Iris pigment epithelial cell (primary cell): ENCODE results near the gene LARGE1.

Source experiments
- DNase-seq: peaks from one replicate; pipeline ENCODE4 v3.0.0-alpha.2; 2011; ENCODE audit warnings: low read depth

Gene LARGE1

DNA sequence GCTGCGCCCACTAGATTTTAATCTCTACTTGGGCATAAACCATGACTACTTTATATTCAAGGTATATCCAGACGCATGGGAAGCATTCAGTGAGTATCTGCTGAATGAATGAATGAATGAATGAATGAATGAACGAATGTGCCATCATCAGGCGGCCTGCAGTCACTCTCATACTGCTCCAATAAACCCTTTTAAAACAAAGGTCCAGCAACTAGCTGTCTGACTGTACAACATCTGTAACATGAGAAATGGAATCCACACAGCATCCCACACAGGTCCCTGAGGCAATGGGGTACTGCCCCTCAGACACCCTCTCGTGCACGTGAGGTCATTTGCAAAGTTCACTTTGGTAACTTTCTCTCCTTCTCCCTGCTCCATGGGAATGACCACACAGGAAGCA, 147.5 kb downstream of the LARGE1 start:
- DNase-seq = no peak

DNA sequence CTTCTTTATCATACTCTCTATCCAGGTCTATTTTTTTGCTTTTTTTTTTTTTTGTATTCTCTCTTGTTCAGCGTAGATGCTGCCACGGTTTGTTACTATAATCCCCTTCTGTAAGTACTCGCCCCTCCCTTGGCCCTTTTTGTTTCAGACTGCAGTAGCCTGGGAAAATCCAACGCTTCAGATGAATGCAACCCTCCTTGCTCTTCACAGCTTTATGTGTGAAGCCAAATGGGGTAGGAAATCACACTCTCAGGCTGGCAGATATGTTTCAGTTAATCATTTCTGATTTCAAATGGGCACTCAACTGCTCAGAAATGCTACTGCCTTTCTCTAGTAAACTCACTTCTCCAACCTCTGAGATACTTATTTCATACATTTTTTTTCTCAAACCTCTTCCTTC, 149.1 kb downstream of the LARGE1 start:
- DNase-seq = no peak

- no peak for DNase-seq
Measured at GRCh38 chr22:33770723-33771122, 149.6 kb downstream of the LARGE1 start.

GRCh38 chr22:33766091-33766490, 154.2 kb downstream of the LARGE1 start:
- DNase-seq = no peak

DNA sequence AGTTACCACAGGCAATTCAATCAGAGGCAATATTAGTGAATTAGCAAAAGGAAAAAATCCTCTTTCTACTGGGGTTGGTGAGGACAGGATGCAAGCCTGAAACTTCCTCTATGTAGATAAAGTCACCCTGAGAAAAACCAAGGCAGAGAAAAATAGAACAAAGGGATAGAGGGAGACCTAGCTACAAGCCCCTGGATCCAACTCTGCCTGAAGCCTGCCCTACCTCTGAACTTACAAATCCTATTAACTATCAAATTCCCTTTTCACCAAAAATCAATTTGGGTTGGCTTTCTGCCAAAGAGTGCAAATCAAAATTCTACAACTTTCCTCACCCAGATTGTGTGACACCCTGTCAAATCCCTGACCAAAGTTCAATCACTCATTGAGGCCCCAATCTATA, 161.3 kb downstream of the LARGE1 start:
- no peak for DNase-seq

DNA sequence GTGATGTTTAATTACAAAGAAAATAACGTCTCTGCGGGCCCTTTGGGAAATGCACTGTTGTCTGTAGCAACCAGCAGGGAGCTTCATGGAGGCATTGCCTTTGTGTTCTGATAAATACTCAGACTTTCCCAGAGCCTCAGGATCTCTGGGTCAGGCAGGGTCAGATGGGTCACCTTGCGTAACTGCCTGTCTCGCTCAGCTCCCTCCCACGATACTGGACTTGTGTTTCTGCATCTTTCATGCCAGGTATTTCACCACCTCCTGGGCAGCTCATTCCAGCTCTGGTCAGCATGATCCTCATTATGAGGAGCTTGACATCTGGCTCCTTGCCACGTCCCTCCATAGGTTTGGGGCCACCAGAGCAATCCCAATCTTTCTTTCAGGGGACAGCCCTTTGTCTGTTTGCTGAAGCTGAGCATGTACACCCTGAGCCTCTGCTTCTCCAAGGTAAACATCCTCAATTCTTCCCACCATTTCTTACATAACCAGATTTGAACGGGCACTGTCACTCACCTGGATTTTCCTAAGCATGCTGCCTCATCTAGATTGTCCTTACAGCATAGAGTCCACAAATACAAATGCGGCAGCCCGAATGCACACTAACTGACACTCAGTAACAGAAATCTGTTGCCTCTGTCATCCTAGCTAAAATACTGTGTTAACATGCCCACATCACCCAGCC, 162.3 kb downstream of the LARGE1 start:
- DNase-seq = no peak

- DNase-seq = no peak
Measured at GRCh38 chr22:33757041-33757801, 163.1 kb downstream of the LARGE1 start.

GRCh38 chr22:33756508-33756949, 163.7 kb downstream of the LARGE1 start:
- no peak for DNase-seq

DNA sequence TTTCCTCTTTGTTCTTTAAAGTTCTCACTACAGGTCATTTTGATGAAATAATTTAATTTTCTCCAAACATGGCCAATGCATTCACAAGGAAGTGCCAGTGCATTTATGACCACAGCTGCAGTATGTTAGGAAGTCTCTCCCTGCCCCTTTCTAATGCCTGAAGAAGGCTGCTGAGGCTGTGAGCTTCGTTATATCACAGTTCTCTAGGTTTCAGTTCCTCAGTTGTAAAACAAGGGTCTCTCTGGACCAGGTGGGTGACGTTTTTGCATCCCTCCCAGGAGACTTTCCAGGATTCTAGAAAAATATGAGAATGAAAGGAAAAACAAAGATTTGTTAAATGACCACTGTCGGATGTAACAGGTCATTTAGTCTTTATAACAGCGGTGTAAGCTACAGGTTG, 171.6 kb downstream of the LARGE1 start:
- DNase-seq = no peak

DNA sequence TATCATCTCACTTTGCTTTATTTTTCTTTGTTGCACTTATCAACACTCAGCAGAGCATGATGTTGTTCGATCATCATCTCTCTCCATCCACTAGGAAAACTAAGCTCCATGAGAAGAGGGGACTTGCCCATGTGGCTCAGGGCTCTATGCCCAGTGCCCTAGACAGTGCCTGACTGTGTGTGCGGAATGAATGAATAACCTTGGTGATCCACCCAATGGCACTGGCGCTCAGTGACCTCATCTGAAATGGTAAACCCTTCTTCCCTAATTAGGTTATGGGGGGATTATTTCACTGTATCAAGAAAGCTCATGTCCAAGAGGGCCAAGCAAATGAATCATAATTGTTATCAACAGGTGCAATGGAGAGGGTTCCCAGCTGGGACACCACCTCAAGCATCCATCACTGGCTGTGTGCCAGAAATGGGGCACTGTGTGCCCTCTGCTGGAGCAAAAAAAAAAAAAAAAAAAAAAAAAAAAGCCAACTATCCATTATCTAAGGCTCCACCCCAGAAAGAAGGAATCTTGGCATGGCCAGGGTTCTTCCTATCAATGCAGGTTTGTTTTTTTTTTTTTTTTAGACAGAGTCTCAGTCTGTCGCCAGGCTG, 172.6 kb downstream of the LARGE1 start:
- DNase-seq = no peak

DNA sequence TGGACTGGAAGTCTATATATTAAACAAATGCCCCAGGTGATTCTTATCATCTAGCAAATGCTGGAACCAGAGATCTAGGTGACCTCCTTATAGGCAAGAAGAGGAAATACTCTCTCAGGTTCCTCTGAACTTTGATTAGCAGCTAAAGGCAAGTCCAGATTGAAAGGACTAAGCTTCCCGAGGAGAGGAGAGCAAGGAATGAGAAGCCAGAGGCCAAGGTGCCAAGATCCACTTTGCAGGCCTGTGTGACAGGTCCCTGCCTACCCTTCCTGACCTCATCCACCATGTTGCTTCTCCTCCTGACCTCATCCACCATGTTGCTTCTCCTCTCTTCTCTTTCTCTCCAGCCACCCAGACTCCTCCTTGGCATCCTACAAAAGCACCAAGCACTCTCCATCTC, 173.2 kb downstream of the LARGE1 start:
- no peak for DNase-seq

GRCh38 chr22:33746501-33746928, 173.8 kb downstream of the LARGE1 start:
- no peak for DNase-seq

DNA sequence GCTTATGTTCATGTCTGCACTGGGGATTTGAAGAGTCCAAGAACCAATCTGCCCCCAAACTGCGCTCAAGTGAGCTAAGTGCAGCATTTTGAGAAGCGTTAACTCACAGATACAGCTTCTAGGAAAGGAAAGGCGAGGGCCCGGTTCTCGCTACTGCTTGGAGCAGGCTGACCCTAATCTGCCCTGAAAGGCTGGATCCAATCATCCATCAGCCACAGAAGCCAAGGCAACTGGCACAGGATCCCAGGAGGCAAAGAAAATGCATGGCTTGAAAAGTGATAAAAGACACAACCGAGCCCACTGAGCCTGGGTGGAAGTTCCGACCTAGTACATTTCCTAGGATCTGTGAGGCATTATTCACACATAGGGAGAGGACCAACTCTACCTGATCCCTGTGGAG, 174.8 kb downstream of the LARGE1 start:
- DNase-seq = no peak

GRCh38 chr22:33743756-33744155, 176.5 kb downstream of the LARGE1 start:
- DNase-seq = no peak

- DNase-seq = no peak
Measured at GRCh38 chr22:33741025-33741424, 179.3 kb downstream of the LARGE1 start.

GRCh38 chr22:33739516-33739915, 180.8 kb downstream of the LARGE1 start:
- no peak for DNase-seq

GRCh38 chr22:33737662-33738061, 182.6 kb downstream of the LARGE1 start:
- DNase-seq = no peak

GRCh38 chr22:33735978-33736377, 184.3 kb downstream of the LARGE1 start:
- no peak for DNase-seq

- DNase-seq = no peak
Measured at GRCh38 chr22:33728847-33729246, 191.4 kb downstream of the LARGE1 start.

DNA sequence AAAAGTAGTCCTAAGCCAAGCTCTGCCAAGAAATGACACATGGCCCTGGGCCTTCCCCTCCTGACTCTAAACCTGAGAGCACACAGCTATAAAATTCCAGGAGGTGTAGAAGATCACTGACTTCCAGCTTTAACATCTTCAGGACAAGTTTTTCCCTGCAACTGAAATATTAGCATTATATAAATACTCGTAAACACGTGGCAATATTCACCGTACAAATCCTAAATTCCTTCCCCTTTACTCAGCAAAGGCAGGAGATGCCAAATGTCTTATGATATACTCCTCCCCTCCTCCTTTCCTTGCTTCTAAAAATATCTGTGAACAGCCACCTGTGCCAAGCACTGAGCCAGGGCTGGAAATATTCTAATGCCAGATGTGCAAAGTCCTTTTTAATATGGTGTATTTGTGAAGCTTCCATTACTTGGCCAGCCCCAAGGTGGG, 194.0 kb downstream of the LARGE1 start:
- no peak for DNase-seq

DNA sequence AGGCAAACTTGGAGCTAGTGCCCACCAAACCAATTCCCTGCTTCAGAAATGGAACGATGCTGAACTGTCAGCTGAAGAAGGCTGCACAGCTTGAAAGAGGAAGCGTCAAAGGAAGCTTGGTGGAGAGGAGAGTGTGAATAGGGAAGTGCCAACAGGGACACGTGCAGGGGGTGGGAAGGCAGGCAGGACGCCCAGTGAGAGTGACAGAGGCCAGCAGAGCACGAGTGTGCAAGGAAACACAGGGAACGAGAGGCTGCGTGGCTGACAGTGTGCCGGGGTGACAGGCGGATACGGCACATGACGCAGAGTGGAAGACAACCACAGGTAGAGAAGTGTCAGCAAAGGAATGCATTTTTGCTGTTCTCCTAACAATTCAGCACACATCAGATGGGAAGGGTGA, 196.4 kb downstream of the LARGE1 start:
- no peak for DNase-seq

DNA sequence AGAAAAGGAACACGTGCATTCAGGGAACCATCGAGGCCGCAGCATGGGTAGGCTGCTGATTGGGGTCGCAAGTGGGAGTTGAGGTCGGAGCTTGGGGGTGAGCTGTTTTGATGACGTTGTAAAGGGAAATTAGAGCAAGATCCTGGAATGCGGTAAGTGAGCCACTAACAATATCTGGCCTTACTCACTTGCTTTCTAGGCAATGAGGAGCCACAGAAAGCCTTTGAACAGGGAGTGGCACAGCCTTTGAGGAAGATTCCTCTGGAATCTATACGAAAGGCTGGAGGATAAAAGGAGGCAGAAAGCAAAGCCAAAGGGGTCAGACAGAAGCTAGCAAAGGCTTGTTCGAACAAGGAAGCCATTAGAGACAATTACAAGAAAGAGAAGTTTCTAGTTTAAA, 197.5 kb downstream of the LARGE1 start:
- DNase-seq = no peak

- DNase-seq = no peak
Measured at GRCh38 chr22:33720166-33720878, 200.0 kb downstream of the LARGE1 start.
